ENCODE results near the gene MYH11.

DNA sequence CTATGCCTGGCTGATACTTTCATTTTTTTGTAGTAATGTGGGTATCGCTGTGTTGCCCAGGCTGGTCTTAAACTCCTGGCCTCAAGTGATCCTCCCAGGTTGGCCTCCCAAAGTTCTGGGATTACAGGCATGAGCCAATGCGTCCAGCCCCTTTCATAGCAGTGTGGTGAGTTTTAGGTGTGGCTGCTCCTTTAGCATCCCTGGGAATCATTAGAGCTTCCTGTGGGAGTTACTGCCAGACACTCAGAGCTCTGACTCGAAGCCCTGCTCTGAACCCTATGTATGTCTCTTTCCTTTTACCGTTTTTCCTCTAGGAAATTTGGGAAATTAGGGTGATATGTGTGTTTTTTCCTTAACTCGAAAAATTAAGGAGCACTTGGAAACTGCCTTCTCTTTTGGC is 162.3 kb downstream of the MYH11 start:
- no peak for TF ChIP-seq TAF1 (IDR thresholded peaks at IDR 0.05; ENCODE audit: low read depth, low read length)
- no peak for TF ChIP-seq PAX5 (IDR thresholded peaks at IDR 0.05; ENCODE audit: insufficient read depth, low read length, severe bottlenecking)
- no peak for TF ChIP-seq POLR2AphosphoS5 (IDR thresholded peaks at IDR 0.05; ENCODE audit: low read depth, low read length)
- no peak for TF ChIP-seq POLR2A (IDR thresholded peaks at IDR 0.05; ENCODE audit: low read depth, low read length)
- TF ChIP-seq POU2F2 (IDR thresholded peaks at IDR 0.05; ENCODE audit: low read depth, low read length): no peak
- no peak for TF ChIP-seq SPI1 (IDR thresholded peaks at IDR 0.05; ENCODE audit: low read depth, low read length)

Measured in GM12891 (cell line).